ENCODE results near the gene HPN. TPM values are rescaled to one million over a fixed set of nuclear protein-coding genes. Genes with fewer than 3 reads are reported as not detected.

Gene HPN
- total and polyA plus RNA-seq, 2 of the 13 experiments (the other 11 are each of a cell fraction or from before 2014, with no cell fraction given): 46.7 to 261 TPM

DNA sequence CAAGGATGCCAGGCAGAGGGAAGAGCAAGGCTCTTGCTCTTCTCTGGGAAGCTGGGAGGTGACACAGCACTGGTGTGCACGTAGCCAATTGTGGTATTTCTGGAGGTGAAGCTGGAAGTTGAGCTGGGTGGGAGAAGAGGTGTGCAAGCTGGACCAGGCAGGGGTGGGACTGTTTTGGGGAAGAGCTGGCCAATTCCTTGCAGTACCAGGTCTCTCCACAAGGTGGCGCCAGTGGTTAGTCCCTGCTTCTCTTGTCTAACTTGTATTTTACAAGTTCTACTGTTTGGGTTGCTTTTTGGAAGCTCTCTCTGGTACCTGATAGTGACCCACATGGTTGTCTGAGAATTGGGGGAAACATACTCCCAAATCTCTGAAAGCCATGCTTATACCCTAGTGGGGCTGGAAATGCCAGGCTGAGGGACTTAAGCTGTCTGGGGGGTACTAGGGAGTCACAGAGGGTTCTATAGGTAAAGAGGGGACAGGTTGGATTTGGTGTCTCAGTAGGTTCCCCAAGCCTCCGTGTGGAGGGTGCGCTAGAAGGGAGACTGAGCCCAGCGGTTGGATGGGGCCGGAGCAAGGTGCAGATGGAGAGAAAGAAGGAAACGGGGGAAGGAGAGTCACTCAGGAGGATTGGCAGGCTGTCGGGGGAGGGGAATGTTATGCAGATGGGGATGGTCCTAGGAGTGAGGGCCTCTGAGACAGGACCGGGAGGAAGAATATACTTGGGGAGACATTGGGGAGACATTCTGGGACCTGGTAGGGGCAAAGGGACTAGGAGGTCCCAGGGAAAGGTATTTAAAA, 3.0 kb downstream of the HPN start (continued):
- TF ChIP-seq ZNF484 (CRISPR knock-in tag; IDR thresholded peaks at IDR 0.05; ENCODE audit: borderline replicate concordance, low read depth): no peak
- 0 out of 2 replicates have a peak, but pooled peaks have one; percentile 3 for TF ChIP-seq ZSCAN21 (CRISPR knock-in tag; IDR thresholded peaks at IDR 0.05; ENCODE audit: borderline replicate concordance)
- peak; percentile 43 for TF ChIP-seq STAG1 (CRISPR knock-in tag; IDR thresholded peaks at IDR 0.05)
- TF ChIP-seq, protein P1, sequence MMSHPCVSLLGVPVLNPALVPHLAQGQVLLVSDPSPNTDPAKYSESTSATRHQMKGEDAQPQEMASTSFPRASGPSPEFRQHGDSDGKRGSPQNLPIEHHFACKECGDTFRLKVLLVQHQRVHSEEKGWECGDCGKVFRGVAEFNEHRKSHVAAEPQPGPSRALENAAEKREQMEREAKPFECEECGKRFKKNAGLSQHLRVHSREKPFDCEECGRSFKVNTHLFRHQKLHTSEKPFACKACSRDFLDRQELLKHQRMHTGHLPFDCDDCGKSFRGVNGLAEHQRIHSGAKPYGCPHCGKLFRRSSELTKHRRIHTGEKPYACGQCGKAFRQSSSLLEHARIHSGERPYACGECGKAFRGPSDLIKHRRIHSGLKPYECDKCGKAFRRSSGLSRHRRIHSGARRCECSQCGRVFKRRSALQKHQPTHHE (CRISPR knock-in tag; IDR thresholded peaks at IDR 0.05; ENCODE audit: borderline replicate concordance): no peak
- no peak for TF ChIP-seq ZNF850 (CRISPR knock-in tag; conservative IDR thresholded peaks at IDR 0.05)
- TF ChIP-seq ZKSCAN5 (CRISPR knock-in tag; IDR thresholded peaks at IDR 0.05): peak; percentile 89; the same call in 1 of the 2 replicates
- no peak for TF ChIP-seq ZBTB20 (CRISPR knock-in tag; IDR thresholded peaks at IDR 0.05; ENCODE audit: borderline replicate concordance, low read depth)
- no peak for TF ChIP-seq RXRA (CRISPR knock-in tag; IDR thresholded peaks at IDR 0.05)
- TF ChIP-seq ASH2L (IDR thresholded peaks at IDR 0.05; ENCODE audit: insufficient read length, low read depth, low read length): no peak
- TF ChIP-seq, protein P2, sequence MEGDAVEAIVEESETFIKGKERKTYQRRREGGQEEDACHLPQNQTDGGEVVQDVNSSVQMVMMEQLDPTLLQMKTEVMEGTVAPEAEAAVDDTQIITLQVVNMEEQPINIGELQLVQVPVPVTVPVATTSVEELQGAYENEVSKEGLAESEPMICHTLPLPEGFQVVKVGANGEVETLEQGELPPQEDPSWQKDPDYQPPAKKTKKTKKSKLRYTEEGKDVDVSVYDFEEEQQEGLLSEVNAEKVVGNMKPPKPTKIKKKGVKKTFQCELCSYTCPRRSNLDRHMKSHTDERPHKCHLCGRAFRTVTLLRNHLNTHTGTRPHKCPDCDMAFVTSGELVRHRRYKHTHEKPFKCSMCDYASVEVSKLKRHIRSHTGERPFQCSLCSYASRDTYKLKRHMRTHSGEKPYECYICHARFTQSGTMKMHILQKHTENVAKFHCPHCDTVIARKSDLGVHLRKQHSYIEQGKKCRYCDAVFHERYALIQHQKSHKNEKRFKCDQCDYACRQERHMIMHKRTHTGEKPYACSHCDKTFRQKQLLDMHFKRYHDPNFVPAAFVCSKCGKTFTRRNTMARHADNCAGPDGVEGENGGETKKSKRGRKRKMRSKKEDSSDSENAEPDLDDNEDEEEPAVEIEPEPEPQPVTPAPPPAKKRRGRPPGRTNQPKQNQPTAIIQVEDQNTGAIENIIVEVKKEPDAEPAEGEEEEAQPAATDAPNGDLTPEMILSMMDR (CRISPR knock-in tag; IDR thresholded peaks at IDR 0.05): peak; percentile 86
